GM12801 (cell line): Measurements from ENCODE around the gene AOC3.

ENCODE experiments used
- TF ChIP-seq, protein P1 (sequence below): IDR thresholded peaks from one replicate; pipeline ENCODE4 v1.5.1; 2011; ENCODE audit warnings: control low read depth; ENCODE audit not compliant: insufficient read length; ENCODE audit errors: extremely low read depth

The AOC3 gene

DNA sequence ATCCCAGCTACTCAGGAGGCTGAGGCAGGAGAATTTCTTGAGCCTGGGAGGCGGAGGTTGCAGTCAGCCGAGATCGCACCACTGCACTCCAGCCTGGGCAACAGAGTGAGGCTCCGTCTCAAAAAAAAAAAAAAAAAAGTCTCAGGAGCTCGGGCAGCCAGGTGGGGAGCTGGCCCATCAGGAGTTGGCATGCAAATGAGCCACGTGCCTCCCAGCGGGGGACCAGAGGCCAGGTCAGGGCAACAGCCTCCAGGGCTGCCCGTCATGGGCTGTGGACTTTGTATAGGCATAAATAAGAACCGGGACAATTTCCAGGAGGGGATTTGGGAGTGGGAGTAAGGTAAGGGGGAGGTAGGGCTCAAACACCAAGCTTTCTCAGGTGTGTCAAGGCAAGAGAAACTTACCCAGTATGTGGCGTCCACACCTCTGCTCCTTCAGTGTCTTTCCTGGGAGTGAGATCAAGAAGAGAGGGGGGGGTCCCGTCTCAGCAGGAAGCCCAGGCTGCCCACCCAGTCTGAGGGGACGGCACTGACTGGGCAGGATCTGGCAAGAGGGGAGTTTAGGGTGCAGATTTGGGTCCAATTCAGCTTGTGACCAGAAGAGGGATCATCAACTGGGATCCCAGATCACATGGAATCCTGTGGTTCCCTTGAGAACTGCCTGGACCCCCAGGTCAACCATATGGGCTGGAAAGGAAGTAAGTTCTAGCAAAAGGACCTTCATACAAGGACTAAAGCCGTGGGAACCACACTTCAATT, 27.3 kb downstream of the AOC3 start:
- TF ChIP-seq, protein P1, sequence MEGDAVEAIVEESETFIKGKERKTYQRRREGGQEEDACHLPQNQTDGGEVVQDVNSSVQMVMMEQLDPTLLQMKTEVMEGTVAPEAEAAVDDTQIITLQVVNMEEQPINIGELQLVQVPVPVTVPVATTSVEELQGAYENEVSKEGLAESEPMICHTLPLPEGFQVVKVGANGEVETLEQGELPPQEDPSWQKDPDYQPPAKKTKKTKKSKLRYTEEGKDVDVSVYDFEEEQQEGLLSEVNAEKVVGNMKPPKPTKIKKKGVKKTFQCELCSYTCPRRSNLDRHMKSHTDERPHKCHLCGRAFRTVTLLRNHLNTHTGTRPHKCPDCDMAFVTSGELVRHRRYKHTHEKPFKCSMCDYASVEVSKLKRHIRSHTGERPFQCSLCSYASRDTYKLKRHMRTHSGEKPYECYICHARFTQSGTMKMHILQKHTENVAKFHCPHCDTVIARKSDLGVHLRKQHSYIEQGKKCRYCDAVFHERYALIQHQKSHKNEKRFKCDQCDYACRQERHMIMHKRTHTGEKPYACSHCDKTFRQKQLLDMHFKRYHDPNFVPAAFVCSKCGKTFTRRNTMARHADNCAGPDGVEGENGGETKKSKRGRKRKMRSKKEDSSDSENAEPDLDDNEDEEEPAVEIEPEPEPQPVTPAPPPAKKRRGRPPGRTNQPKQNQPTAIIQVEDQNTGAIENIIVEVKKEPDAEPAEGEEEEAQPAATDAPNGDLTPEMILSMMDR: no peak

DNA sequence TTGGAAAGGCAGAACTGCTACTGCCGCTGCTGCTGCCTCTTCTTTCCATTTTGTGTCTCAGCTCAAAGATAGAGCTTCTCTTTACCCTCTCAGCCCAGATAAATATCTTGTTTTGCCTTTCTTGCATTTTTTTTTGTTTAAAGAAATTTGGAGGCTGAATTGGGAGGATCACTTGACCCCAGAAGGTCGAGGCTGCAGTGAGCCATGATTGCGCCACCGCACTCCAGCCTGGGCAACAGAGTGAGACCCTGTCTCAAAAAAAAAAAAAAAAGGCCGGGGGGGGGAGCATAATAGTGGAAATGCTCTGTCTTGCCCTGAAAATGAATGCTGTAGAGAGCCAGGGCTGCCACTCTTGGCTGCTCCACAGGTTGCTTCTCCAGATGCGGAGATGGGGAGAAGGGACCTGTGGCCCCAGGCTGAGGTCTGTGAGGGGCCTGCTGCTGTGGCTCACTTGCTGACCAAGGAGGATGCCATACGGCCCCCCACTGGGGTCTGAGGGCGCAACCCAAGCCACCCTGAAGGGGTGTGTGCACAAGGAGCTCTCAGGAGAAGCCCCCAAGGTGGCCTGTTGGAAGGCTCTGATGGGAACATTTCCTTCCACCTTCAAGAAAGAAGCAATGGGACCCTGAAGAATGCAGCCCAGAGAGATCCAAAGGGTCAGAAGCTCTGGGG, 28.1 kb downstream of the AOC3 start:
- TF ChIP-seq, protein P1: no peak

DNA sequence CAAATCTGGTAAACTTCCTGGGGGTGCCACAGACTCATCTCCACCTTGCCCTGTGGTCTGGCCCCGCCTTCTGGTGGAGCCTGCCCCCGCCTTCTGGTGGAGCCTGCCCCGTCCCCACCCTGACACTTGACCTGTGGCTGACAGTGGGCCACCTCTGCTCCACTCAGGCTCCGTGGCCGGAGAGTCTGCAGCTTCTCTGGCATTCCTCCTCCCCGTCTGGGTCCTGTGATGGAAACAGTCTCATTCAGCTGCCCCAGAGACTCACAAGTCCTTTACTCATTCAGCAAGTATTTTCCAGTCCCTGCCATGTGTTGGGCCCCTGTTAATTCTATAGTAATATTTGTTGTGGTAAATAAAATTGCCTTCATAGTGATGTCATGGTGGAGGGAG, 28.6 kb downstream of the AOC3 start:
- TF ChIP-seq, protein P1: no peak

DNA sequence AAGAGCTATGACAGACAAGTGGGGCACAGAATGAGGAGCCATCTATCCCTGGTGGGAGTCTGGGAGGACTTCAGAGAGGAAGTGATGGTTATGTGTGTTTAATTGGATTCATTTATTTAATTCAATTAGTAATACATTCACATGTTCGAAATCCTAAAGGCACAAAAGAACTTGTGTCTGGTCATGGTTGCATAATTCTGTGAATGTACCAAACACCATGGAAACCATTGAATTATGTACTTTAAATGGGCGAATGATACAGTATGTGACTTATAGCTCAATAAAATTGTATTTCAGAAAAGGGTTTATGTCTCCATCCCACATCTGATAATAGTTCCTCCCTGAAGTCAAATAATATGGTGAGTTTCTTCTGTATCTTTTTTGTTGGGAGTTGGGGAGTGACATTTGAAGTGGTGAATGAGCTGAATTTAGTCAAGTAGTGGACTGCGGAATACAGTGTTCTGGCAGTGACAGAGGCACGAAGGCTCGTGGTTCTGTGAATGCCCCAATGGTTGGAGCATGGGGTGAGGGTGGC, 29.8 kb downstream of the AOC3 start:
- TF ChIP-seq, protein P1: no peak

DNA sequence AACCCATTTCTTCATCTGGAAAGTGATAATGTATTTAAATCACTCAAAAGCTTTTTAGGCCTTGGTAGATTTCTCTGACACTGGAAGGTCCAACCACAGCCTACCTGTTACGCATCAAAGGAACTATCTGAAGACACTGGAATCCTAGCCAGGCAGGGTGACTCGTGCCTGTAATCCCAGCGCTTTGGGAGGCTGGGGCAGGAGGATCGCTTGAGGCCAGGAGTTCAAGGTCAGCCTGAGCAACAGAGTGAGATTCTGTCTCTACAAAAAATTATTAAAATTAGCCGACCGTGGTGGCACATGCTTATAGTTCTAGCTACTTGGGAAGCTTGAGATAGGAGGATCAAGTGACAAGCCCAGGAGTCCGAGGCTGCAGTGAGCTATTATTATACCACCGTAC, 31.2 kb downstream of the AOC3 start:
- TF ChIP-seq, protein P1: no peak

DNA sequence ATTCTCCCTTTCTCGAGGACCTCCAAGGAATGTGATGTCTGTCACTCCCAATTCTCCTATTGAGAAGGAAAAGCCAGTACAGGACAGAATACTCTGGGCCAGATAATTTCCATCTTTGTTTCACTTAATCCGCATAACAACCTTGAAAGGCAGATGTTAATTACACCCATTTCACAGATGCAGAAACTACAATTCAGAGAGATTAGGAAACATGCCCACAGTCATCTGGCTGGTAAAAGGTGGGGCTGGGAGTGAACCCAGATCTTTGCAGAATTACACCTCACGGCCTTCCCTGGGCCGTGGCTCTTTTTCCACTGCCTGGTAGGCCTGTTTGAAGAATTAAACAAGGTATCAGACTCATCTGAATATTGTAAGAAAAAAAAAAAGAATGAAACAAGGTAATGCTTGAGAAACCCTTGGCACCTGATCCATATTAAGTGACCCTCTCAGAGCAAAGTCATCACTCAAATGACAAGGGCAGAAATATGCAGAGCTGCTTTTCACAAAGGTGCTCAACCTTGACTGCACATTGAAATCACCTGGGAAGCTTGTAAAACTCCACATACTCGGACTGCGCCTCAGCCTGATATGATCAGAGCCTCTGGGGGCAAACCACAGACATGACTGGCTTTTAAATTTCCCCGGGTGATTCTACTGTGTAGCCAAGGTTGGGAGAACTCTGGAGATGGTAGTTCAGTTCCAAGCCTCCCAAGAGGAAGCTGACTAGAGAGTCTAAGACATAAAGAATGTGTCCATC, 33.0 kb downstream of the AOC3 start:
- TF ChIP-seq, protein P1: no peak

DNA sequence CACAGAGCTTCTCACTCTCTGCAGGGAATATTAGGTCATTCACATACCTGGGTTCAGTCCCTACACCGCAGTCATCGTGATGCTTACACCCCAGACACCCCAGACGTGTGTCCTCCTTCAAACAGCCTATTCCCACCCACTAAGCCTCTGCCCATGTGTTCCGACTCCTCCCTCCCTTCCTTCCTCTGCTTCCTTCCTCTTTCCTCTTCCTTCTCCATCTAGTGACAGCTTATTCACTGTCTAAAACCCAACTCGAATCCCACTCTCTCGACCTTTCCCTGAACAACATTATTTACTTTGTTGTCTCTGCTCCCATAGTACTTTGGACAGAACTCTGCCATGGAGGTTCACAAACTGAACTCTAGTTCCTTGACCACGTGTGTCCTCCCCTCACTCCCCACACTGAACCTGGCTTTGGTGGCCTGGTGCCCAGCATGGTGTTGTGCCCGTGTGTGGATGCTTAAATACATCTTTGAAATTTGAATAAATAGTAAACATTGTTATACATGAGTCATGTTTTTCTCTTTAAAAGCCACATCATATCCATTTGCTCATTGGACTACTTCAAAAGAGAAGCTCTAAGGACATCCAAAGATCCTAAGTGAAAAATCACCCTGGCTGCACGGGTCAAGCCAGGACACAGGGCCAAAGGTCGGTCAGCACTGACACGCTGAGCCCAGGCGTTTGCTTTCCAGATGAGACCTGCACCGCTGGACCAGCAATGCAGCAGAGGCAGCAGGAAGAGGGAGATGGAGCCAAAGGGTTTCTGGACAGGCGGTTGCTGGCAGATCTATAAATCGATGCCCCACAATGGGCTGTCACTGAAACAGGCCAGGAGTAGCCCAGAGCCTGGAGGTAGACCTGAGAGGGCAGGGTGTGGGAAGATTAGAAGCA, 35.5 kb downstream of the AOC3 start:
- TF ChIP-seq, protein P1: no peak
